HepG2 (cell line): ENCODE measurements around the gene SLC16A1. TPM values are rescaled to one million over a fixed set of nuclear protein-coding genes. Genes with fewer than 3 reads are reported as not detected.

ENCODE experiments used
- AGO1 ChIP-seq: fragments of 200-400 bp; formaldehyde crosslinking; IDR thresholded peaks from 2 replicates; pipeline ENCODE4 v1.6.1; 2017; ENCODE audit warnings: mild to moderate bottlenecking, low read depth, low read length, moderate library complexity; ENCODE audit not compliant: poor library complexity, severe bottlenecking
- AHDC1 ChIP-seq: sonication (generic); formaldehyde crosslinking; IDR thresholded peaks from 2 replicates; pipeline ENCODE4 v1.5.1; 2020; ENCODE audit warnings: mild to moderate bottlenecking, missing genetic modification reagents, borderline replicate concordance
- ATF7 ChIP-seq, 2 experiments: fragments of 450-650 bp in 1 of 2; sonication (generic) in 1 of 2; formaldehyde crosslinking in 1 of 2; IDR thresholded peaks; 2 replicates each; pipeline versions ENCODE4 v1.4.0 to v1.6.1; 2016 to 2020; ENCODE audit warnings: antibody characterized with exemption in 1 of 2, mild to moderate bottlenecking in 1 of 2, missing genetic modification reagents in 1 of 2
- BCL6 ChIP-seq: IDR thresholded peaks from 2 replicates; pipeline ENCODE4 v1.6.1; 2016; ENCODE audit warnings: missing genetic modification reagents, missing compliant biosample characterization
- ELF3 ChIP-seq: IDR thresholded peaks from 2 replicates; pipeline ENCODE4 v1.6.1; 2016; ENCODE audit warnings: missing genetic modification reagents, missing compliant biosample characterization
- EZH2 ChIP-seq: conservative IDR thresholded peaks from 2 replicates; pipeline ENCODE4 v1.6.1; 2012; ENCODE audit warnings: mild to moderate bottlenecking, low read depth, low read length, moderate library complexity
- FOXA1 ChIP-seq, 2 experiments: fragments of 450-650 bp in 1 of 2; sonication (generic) in 1 of 2; formaldehyde crosslinking in 1 of 2; IDR thresholded peaks; 2 replicates each; pipeline versions ENCODE4 v1.4.0 to v1.6.1; 2016 to 2020; ENCODE audit warnings: missing genetic modification reagents in 1 of 2
- ISL2 ChIP-seq: sonication (generic); formaldehyde crosslinking; IDR thresholded peaks from 2 replicates; pipeline ENCODE4 v1.5.0; 2020; ENCODE audit warnings: missing genetic modification reagents
- RBM39 ChIP-seq: fragments of 200-400 bp; formaldehyde crosslinking; IDR thresholded peaks from one replicate; pipeline ENCODE4 v1.6.1; 2018; ENCODE audit warnings: antibody characterized with exemption, mild to moderate bottlenecking, low read depth, low read length; ENCODE audit not compliant: poor library complexity, severe bottlenecking
- RNF219 ChIP-seq: sonication (generic); formaldehyde crosslinking; IDR thresholded peaks from 2 replicates; pipeline ENCODE4 v1.5.0; 2020; ENCODE audit warnings: mild to moderate bottlenecking, missing genetic modification reagents
- SCMH1 ChIP-seq: sonication (generic); formaldehyde crosslinking; IDR thresholded peaks from 2 replicates; pipeline ENCODE4 v1.9.0; 2021; ENCODE audit warnings: missing genetic modification reagents, mild to moderate bottlenecking, borderline replicate concordance
- SIX1 ChIP-seq: sonication (generic); formaldehyde crosslinking; IDR thresholded peaks from 2 replicates; pipeline ENCODE4 v1.4.0; 2020; ENCODE audit warnings: missing genetic modification reagents, borderline replicate concordance
- SP4 ChIP-seq: sonication (generic); formaldehyde crosslinking; IDR thresholded peaks from 2 replicates; pipeline ENCODE4 v1.8.1; 2023; ENCODE audit warnings: mild to moderate bottlenecking, missing genetic modification reagents
- TEAD2 ChIP-seq: sonication (generic); formaldehyde crosslinking; IDR thresholded peaks from 2 replicates; pipeline ENCODE4 v1.9.0; 2021; ENCODE audit warnings: missing genetic modification reagents
- U2AF2 ChIP-seq: fragments of 200-400 bp; formaldehyde crosslinking; IDR thresholded peaks from 2 replicates; pipeline ENCODE4 v1.6.1; 2017; ENCODE audit warnings: low read depth, mild to moderate bottlenecking, low read length
- ZBTB8A ChIP-seq: sonication (generic); formaldehyde crosslinking; IDR thresholded peaks from 2 replicates; pipeline ENCODE4 v1.4.0; 2020; ENCODE audit warnings: mild to moderate bottlenecking, low read depth, missing genetic modification reagents, borderline replicate concordance
- ZMAT3 ChIP-seq: sonication (generic); formaldehyde crosslinking; conservative IDR thresholded peaks from 2 replicates; pipeline ENCODE4 v1.7.0; 2021; ENCODE audit warnings: missing genetic modification reagents
- ZNF740 ChIP-seq: sonication (generic); formaldehyde crosslinking; IDR thresholded peaks from 2 replicates; pipeline ENCODE4 v1.4.0; 2020; ENCODE audit warnings: missing genetic modification reagents
- ZNF780A ChIP-seq: sonication (generic); formaldehyde crosslinking; IDR thresholded peaks from 2 replicates; pipeline ENCODE4 v1.8.0; 2022; ENCODE audit warnings: mild to moderate bottlenecking, missing genetic modification reagents, moderate library complexity
- ZZZ3 ChIP-seq: sonication (generic); formaldehyde crosslinking; IDR thresholded peaks from 2 replicates; pipeline ENCODE4 v1.4.0; 2020; ENCODE audit warnings: missing genetic modification reagents, mild to moderate bottlenecking, borderline replicate concordance
- polyA plus RNA-seq, 8 experiments: library from polyadenylated mRNA; depleted of rRNA in 3 of 8; stranded (reverse) in 7 of 8; unstranded in 1 of 8; fragments of >200 nt; fragmentation: Illumina TruSeq in 4 of 8; extraction: Trizol in 4 of 8; gene quantifications; 2 replicates each; pipeline versions ENCODE4 v1.2.1 to v1.2.3, GENCODE V29; 2011 to 2016; ENCODE audit warnings: low read depth in 4 of 8, missing spikeins in 1 of 8, mixed read lengths in 1 of 8; ENCODE audit not compliant: insufficient read depth in 1 of 8
- total RNA-seq, 5 experiments: library from RNA; depleted of rRNA; stranded (reverse); fragments of >200 nt; fragmentation: Illumina TruSeq; extraction: Trizol; gene quantifications; 2 replicates each; pipeline ENCODE4 v1.2.3, GENCODE V29; 2016; ENCODE audit warnings: low read depth in 1 of 5
- TF ChIP-seq, protein P1 (sequence below): sonication (generic); formaldehyde crosslinking; IDR thresholded peaks from 2 replicates; pipeline ENCODE4 v1.8.1; 2023; ENCODE audit warnings: mild to moderate bottlenecking, missing genetic modification reagents, borderline replicate concordance

The SLC16A1 gene
- total and polyA plus RNA-seq, 2 of the 13 experiments (the other 11 are each of a cell fraction or from before 2014, with no cell fraction given) = 106 to 142 TPM

DNA sequence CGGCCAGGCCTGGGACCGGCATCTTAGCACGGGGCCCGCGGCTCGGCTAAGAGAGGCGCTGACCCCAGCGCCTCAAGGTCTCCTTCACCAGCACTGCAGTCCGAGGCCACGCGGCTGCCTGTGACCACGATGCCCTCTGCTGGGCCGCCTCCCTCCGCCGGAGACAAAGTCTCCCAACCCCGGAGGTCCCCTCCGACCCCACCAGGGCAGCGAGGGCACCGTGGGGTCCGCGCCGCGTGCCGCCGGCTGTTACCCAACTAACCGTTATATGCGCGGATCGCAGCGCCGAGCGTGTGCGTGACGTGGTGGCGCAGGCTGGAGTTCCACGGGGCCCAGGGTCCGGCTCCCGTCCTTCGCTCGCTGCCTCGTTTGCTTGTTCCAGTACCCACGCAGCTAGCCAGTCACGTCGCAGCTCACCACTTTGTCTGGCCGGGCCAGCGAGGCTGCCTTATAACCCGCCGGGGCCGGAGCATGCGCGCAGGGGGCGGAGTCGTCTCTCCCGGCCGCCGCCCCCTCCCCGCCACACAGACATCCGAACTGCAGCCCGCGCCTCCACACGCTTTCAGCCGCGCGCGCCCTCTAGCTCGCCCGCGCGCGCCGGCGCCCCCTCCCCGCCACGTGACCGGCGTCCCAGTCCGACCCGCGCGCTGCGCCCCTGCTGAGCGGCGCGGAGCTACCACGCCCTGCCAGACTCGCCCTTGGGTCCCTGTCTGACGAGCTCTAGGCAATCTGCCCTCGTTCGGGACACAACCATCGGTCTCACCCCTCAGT lies at the start of gene SLC16A1 (continued):
- TF ChIP-seq U2AF2 (no peak), RNF219 (CRISPR knock-in tag) (no peak; the same call in 1 of the 2 replicates), AHDC1 (CRISPR knock-in tag) (no peak; the same call in 1 of the 2 replicates), FOXA1 (IDR thresholded peaks at IDR 0.05) (no peak), FOXA1 (CRISPR knock-in tag; IDR thresholded peaks at IDR 0.05) (peak; percentile 30), ATF7 (IDR thresholded peaks at IDR 0.05) (no peak), ATF7 (CRISPR knock-in tag; IDR thresholded peaks at IDR 0.05) (peak; percentile 14; the same call in 1 of the 2 replicates), ZBTB8A (0 out of 2 replicates have a peak, but pooled peaks have one; percentile 23), SIX1 (CRISPR knock-in tag) (no peak), SCMH1 (CRISPR knock-in tag) (no peak), AGO1 (no peak), ELF3 (peak; percentile 47), ZZZ3 (CRISPR knock-in tag) (peak; percentile 25; the same call in 1 of the 2 replicates), SP4 (CRISPR knock-in tag) (peak; percentile 85), BCL6 (CRISPR knock-in tag) (peak; percentile 58), ZNF780A (CRISPR knock-in tag) (peak; percentile 91), ZNF740 (CRISPR knock-in tag) (no peak), TEAD2 (peak; percentile 80; the same call in 1 of the 2 replicates), RBM39 (peak; percentile 93), ISL2 (CRISPR knock-in tag) (peak; percentile 69), ZMAT3 (CRISPR knock-in tag) (peak; percentile 84), EZH2 (no peak)
- TF ChIP-seq, protein P1, sequence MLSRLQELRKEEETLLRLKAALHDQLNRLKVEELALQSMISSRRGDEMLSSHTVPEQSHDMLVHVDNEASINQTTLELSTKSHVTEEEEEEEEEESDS (CRISPR knock-in tag) = no peak
